Endothelial cell of umbilical vein (primary cell): ENCODE data around the gene USP47. TPM values are rescaled to one million over a fixed set of nuclear protein-coding genes. Genes with fewer than 3 reads are reported as not detected.

Source experiments
- BruUV-seq: library from RNA; stranded (reverse); fragments of 400-500 nt; replicated peaks from 2 replicates; lab custom pipeline; 2021; lab: Mats Ljungman, UMichigan
- CTCF ChIA-PET: fragments of 300-600, 350-600 bp; sonication (Branson Sonifier 250); formaldehyde crosslinking; loops from one replicate; lab custom pipeline; 2021; ENCODE audit warnings: antibody characterized with exemption, inconsistent platforms; lab: Charles Lee
- POLR2A ChIA-PET: fragments of 300-600, 350-600 bp; sonication (Branson Sonifier 250); formaldehyde crosslinking; loops from one replicate; lab custom pipeline; 2021; ENCODE audit warnings: antibody characterized with exemption, inconsistent platforms; lab: Charles Lee
- DNase-seq: peaks from one replicate; pipeline ENCODE4 v3.0.0-alpha.2; 2011; ENCODE audit warnings: low read depth, low spot score
- FAIRE-seq: peaks from 2 replicates; lab custom pipeline; 2011; peaks lifted over from hg19 to GRCh38; lab: Jason Lieb, UNC
- H2AFZ ChIP-seq: 2 replicates; pipeline ENCODE4 v1.6.0; 2012; ENCODE audit warnings: low read depth, low read length, control low read depth, inconsistent platforms
- H3K27ac ChIP-seq: 2 replicates; pipeline ENCODE4 v1.5.1; 2011; ENCODE audit warnings: low read depth, mild to moderate bottlenecking, control low read depth, low read length, moderate library complexity; ENCODE audit not compliant: insufficient read depth
- H3K27me3 ChIP-seq, 2 experiments: 2 replicates each; pipeline versions ENCODE4 v1.6.0 to v1.6.1; 2011; ENCODE audit warnings: low read length in 2 of 2, mixed read lengths in 1 of 2; ENCODE audit not compliant: control insufficient read depth in 2 of 2, insufficient read depth in 2 of 2
- H3K36me3 ChIP-seq, 2 experiments: 2 replicates in 1 of 2; 3 replicates in 1 of 2; pipeline ENCODE4 v1.5.1; 2011; ENCODE audit warnings: low read length in 2 of 2, mild to moderate bottlenecking in 1 of 2, moderate library complexity in 1 of 2; ENCODE audit not compliant: control insufficient read depth in 2 of 2, insufficient read depth in 2 of 2; ENCODE audit errors: extremely low read depth in 1 of 2
- H3K4me1 ChIP-seq: 3 replicates; pipeline ENCODE4 v1.5.1; 2011; ENCODE audit warnings: mild to moderate bottlenecking, low read length; ENCODE audit not compliant: control insufficient read depth, insufficient read depth; ENCODE audit errors: extremely low read depth
- H3K4me2 ChIP-seq: 2 replicates; pipeline ENCODE4 v1.6.1; 2011; ENCODE audit warnings: low read length, control low read depth, mixed read lengths; ENCODE audit not compliant: insufficient read depth
- H3K4me3 ChIP-seq, 3 experiments: fragments of 200-600 bp in 1 of 3; sonication (generic), shearing (Covaris generic) in 1 of 3; replicated peaks in 1 of 3; 2 replicates each; pipeline ENCODE4 v1.5.1; 2011 to 2016; ENCODE audit warnings: control low read depth in 3 of 3, low read length in 3 of 3, mild to moderate bottlenecking in 2 of 3, inconsistent platforms in 1 of 3, low read depth in 1 of 3, moderate library complexity in 1 of 3; ENCODE audit not compliant: insufficient read depth in 1 of 3
- H3K79me2 ChIP-seq: 2 replicates; pipeline ENCODE4 v1.6.0; 2012; ENCODE audit warnings: low read length, inconsistent platforms; ENCODE audit not compliant: control insufficient read depth, insufficient read depth
- H3K9ac ChIP-seq: replicated peaks from 2 replicates; pipeline ENCODE3; 2011; ENCODE audit warnings: low read length, control low read depth; ENCODE audit not compliant: insufficient read depth; ENCODE audit errors: extremely low read depth
- H3K9me1 ChIP-seq: replicated peaks from 3 replicates; pipeline ENCODE4 v1.6.0; 2011; ENCODE audit warnings: mild to moderate bottlenecking, low read length; ENCODE audit not compliant: control insufficient read depth, insufficient read depth; ENCODE audit errors: extremely low read depth
- H3K9me3 ChIP-seq: replicated peaks from 2 replicates; pipeline ENCODE4 v1.5.1; 2012; ENCODE audit warnings: low read length, inconsistent platforms; ENCODE audit not compliant: control insufficient read depth, insufficient read depth
- H4K20me1 ChIP-seq: replicated peaks from 2 replicates; pipeline ENCODE3; 2011; ENCODE audit warnings: mild to moderate bottlenecking, low read length; ENCODE audit not compliant: control insufficient read depth, insufficient read depth; ENCODE audit errors: extremely low read depth
- FOS ChIP-seq: IDR thresholded peaks from 2 replicates; pipeline ENCODE4 v1.6.1; 2011; ENCODE audit warnings: mild to moderate bottlenecking, low read length, moderate library complexity, borderline replicate concordance; ENCODE audit not compliant: insufficient read depth
- GATA2 ChIP-seq: IDR thresholded peaks from 2 replicates; pipeline ENCODE4 v1.7.0; 2011; ENCODE audit warnings: low read depth, mild to moderate bottlenecking, moderate library complexity, mixed read lengths, low read length; ENCODE audit not compliant: insufficient read length, insufficient read depth
- MYC ChIP-seq: IDR thresholded peaks from one replicate; pipeline ENCODE4 v1.6.1; 2011; ENCODE audit warnings: mild to moderate bottlenecking, low read depth, low read length
- POLR2A ChIP-seq: IDR thresholded peaks from 2 replicates; pipeline ENCODE4 v1.6.1; 2012; ENCODE audit warnings: low read depth, mild to moderate bottlenecking, control low read depth, low read length
- POLR2AphosphoS5 ChIP-seq: IDR thresholded peaks from 2 replicates; pipeline ENCODE4 v1.6.1; 2012; ENCODE audit warnings: low read depth, mild to moderate bottlenecking, control low read depth, low read length, moderate library complexity; ENCODE audit not compliant: insufficient read depth
- dilution Hi-C: fragments of 300-500 bp; cut with MboI; formaldehyde crosslinking; loops from one replicate; pipeline ENCODE4 v1.15.0; 2019; ENCODE audit warnings: low sequenced_read_pairs; ENCODE audit not compliant: extremely low pct_ligation_motif_present
- intact Hi-C: fragments of 100-400 bp; cut with micrococcal nuclease; formaldehyde crosslinking; loops from one replicate; pipeline ENCODE4 v1.10.0; 2022
- polyA plus RNA-seq, 4 experiments: library from polyadenylated mRNA; depleted of rRNA in 3 of 4; stranded (reverse) in 3 of 4; unstranded in 1 of 4; fragments of >200 nt; gene quantifications; 2 replicates each; pipeline versions ENCODE4 v1.2.1 to v1.2.3, GENCODE V29; 2011 to 2012; ENCODE audit warnings: missing spikeins in 1 of 4
- total RNA-seq: library from RNA; stranded (reverse); gene quantifications from 2 replicates; pipeline ENCODE4 v1.2.3, GENCODE V29; 2021
- TF ChIP-seq, protein P1 (sequence below), 2 donors: IDR thresholded peaks; 1 replicate in 1 of 2; 2 replicates in 1 of 2; pipeline ENCODE4 v1.5.1; 2011; ENCODE audit warnings: low read length in 2 of 2, mild to moderate bottlenecking in 2 of 2, moderate library complexity in 2 of 2, control low read depth in 1 of 2, inconsistent platforms in 1 of 2, low read depth in 1 of 2; ENCODE audit not compliant: insufficient read depth in 1 of 2; ENCODE audit errors: extremely low read depth in 1 of 2

The USP47 gene
- total and polyA plus RNA-seq, 2 donors (not counting 3 experiments of a cell fraction or from before 2014, with no cell fraction given): 7.8 to 38.0 TPM

DNA sequence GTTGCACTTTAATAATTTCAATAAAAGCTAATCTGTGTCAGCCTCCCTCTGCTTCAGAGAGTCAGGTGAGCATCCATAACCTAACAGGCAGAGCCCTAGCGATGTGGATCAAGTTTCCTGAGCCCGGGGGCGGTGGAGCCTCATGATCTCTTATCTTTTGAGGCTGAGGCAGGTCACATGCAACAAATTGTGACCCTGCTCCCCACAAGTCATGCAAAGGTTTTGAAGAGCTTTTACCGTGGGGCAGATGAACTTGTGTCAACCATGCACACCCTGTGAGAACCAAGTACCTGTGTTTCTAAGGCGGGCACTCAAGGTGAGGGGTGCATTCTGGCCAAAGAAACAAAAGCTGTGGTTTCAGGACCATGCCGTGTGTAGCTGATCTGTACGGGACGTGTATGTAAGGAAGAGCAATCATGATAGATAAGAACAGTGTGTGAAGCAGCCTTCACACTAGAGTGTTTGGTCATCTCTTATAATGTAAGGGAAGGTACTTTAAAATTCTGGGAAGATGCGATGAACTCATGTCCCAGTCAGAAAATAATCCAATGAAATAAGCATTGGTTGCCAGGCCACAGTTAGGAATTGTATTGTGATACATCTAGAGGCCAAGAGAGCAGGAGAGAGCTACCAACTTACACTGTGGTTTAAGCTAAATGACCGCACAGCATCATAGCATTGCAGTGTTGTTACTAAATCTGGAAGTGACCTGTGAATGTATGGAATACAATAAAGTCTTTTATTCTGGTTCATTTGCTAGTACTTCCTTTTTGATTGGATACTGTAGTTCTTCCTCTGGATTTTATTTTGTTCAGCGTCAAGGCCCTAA, 116.8 kb downstream of the USP47 start:
- Histone ChIP-seq H3K4me2 (no peak overlapping the region), H3K79me2 (no peaks in the 10 kb centered on the region), H3K9ac (no peak overlapping the region), H3K36me3 (peaks cover 3 to 6% of the 10 kb centered on the region in 2 experiments), H3K27ac (no peak overlapping the region), H3K9me1 (no peaks in the 10 kb centered on the region), H4K20me1 (no peaks in the 10 kb centered on the region), H3K4me1 (peaks cover 11% of the 10 kb centered on the region), H3K9me3 (no peaks in the 10 kb centered on the region), H3K4me3 (no peak overlapping the region), H3K27me3 (no peaks in the 10 kb centered on the region), H2AFZ (no peak overlapping the region)
- no peak for FAIRE-seq
- ChIA-PET CTCF (interaction anchor here (1.1 to 2.6 kb wide), 6 partner anchors 8 to 159 kb away, joined by 3 to 12 read pairs (median 7); no protein-coding TSS in a partner anchor), POLR2A (no interaction called here)
- TF ChIP-seq POLR2AphosphoS5 (no peak), POLR2A (no peak), MYC (no peak), FOS (no peak), GATA2 (no peak)
- TF ChIP-seq, protein P1, sequence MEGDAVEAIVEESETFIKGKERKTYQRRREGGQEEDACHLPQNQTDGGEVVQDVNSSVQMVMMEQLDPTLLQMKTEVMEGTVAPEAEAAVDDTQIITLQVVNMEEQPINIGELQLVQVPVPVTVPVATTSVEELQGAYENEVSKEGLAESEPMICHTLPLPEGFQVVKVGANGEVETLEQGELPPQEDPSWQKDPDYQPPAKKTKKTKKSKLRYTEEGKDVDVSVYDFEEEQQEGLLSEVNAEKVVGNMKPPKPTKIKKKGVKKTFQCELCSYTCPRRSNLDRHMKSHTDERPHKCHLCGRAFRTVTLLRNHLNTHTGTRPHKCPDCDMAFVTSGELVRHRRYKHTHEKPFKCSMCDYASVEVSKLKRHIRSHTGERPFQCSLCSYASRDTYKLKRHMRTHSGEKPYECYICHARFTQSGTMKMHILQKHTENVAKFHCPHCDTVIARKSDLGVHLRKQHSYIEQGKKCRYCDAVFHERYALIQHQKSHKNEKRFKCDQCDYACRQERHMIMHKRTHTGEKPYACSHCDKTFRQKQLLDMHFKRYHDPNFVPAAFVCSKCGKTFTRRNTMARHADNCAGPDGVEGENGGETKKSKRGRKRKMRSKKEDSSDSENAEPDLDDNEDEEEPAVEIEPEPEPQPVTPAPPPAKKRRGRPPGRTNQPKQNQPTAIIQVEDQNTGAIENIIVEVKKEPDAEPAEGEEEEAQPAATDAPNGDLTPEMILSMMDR (IDR thresholded peaks at IDR 0.05; ENCODE audit: extremely low read depth in 1 of 2, insufficient read depth in 1 of 2, low read depth in 1 of 2, low read length in 2 of 2): no peak
- dilution Hi-C loops: no loop called here
- BruUV-seq: no TSS peak
- intact Hi-C loops: no loop called here
- no peak for DNase-seq
